HCT116 (cell line): ENCODE data around the gene TRMT10B. TPM values are rescaled to one million over a fixed set of nuclear protein-coding genes. Genes with fewer than 3 reads are reported as not detected.
"Not testable (repeated sequence)": the region's sequence is repeated elsewhere in the genome, so short reads cannot be mapped to it uniquely, and the experiment has no call there.

Experiments used
- ATAC-seq: fragments of 200-7000 bp; cut with Tn5 transposase; 2 replicates; pipeline ENCODE4 v1.9.1; 2020; ENCODE audit warnings: mild to moderate bottlenecking, moderate library complexity
- BruUV-seq: library from RNA; stranded (reverse); fragments of 400-500 nt; replicated peaks from 2 replicates; lab custom pipeline; 2021; lab: Mats Ljungman, UMichigan
- CTCF ChIA-PET: fragments of 300-600 bp; sonication (Branson Sonifier 250); formaldehyde crosslinking; loops from one replicate; lab custom pipeline; 2021; ENCODE audit warnings: antibody characterized with exemption; lab: Charles Lee
- POLR2A ChIA-PET: fragments of 300-600, 350-600 bp; sonication (Branson Sonifier 250); formaldehyde crosslinking; loops from one replicate; lab custom pipeline; 2021; ENCODE audit warnings: antibody characterized with exemption; lab: Charles Lee
- RAD21 ChIA-PET, 2 experiments: fragments of 300-600 bp; sonication (Branson Sonifier 250); formaldehyde crosslinking; loops; one replicate each; lab custom pipeline; 2023; ENCODE audit warnings: low total read pairs in 2 of 2; ENCODE audit not compliant: uncharacterized antibody in 2 of 2, unreplicated experiment in 2 of 2, low non-redundant PET in 1 of 2; lab: Charles Lee
- DNase-seq: peaks from one replicate; pipeline ENCODE4 v3.0.0-alpha.2; 2010; ENCODE audit warnings: low read depth, low spot score
- H2AFZ ChIP-seq: fragments of 200-600 bp; shearing (Covaris generic), sonication (generic); 2 replicates; pipeline ENCODE4 v1.6.1; 2017; ENCODE audit warnings: low read depth, mixed run types, mixed read lengths, antibody characterized with exemption, low read length; ENCODE audit not compliant: poor library complexity, severe bottlenecking
- H3K27ac ChIP-seq: 2 replicates; pipeline ENCODE4 v1.5.1; 2012; ENCODE audit warnings: low read depth, low read length
- H3K27me3 ChIP-seq: fragments of 200-600 bp; sonication (generic); 2 replicates; pipeline ENCODE4 v1.6.1; 2016; ENCODE audit warnings: mixed run types, low read length, mixed read lengths; ENCODE audit not compliant: insufficient read depth
- H3K36me3 ChIP-seq, 2 experiments: fragments of 200-500 bp in 1 of 2; fragments of 200-600 bp in 1 of 2; sonication (Bioruptor generic) in 1 of 2; sonication (generic) in 1 of 2; 2 replicates each; pipeline versions ENCODE4 v1.5.1 to v1.6.1; 2014 to 2016; ENCODE audit warnings: low read length in 2 of 2, inconsistent platforms in 1 of 2, mixed read lengths in 1 of 2, mixed run types in 1 of 2; ENCODE audit not compliant: insufficient read depth in 2 of 2, control insufficient read depth in 1 of 2
- H3K4me1 ChIP-seq, 2 experiments: fragments of 200-600 bp in 1 of 2; sonication (generic) in 1 of 2; 2 replicates each; pipeline versions ENCODE4 v1.5.1 to v1.6.1; 2012 to 2017; ENCODE audit warnings: low read length in 2 of 2, inconsistent platforms in 1 of 2, mild to moderate bottlenecking in 1 of 2, mixed read lengths in 1 of 2, mixed run types in 1 of 2, moderate library complexity in 1 of 2; ENCODE audit not compliant: insufficient read depth in 2 of 2, control insufficient read depth in 1 of 2
- H3K4me2 ChIP-seq: fragments of 200-600 bp; sonication (generic); 2 replicates; pipeline ENCODE4 v1.6.1; 2017; ENCODE audit warnings: mixed run types, low read length, mixed read lengths
- H3K4me3 ChIP-seq, 2 experiments: fragments of 200-600 bp in 1 of 2; sonication (generic) in 1 of 2; replicated peaks in 1 of 2; 2 replicates each; pipeline ENCODE4 v1.5.1; 2011 to 2016; ENCODE audit warnings: low read length in 2 of 2, control low read depth in 1 of 2, low read depth in 1 of 2, mild to moderate bottlenecking in 1 of 2, mixed read lengths in 1 of 2, mixed run types in 1 of 2
- H3K79me2 ChIP-seq: fragments of 200-600 bp; sonication (generic); 2 replicates; pipeline ENCODE4 v1.6.1; 2017; ENCODE audit warnings: mild to moderate bottlenecking, mixed run types, low read length, moderate library complexity, mixed read lengths; ENCODE audit not compliant: insufficient read depth
- H3K9ac ChIP-seq: fragments of 200-600 bp; sonication (generic); 2 replicates; pipeline ENCODE4 v1.6.1; 2016; ENCODE audit warnings: low read length, mixed read lengths
- H3K9me2 ChIP-seq: fragments of 200-600 bp; sonication (generic), shearing (Covaris generic); 2 replicates; pipeline ENCODE4 v1.6.1; 2017; ENCODE audit warnings: mixed run types, mild to moderate bottlenecking, moderate library complexity; ENCODE audit not compliant: insufficient read depth
- H3K9me3 ChIP-seq, 2 experiments: fragments of 200-500 bp in 1 of 2; fragments of 200-600 bp in 1 of 2; sonication (Bioruptor generic) in 1 of 2; sonication (generic) in 1 of 2; 2 replicates each; pipeline ENCODE4 v1.6.1; 2014 to 2017; ENCODE audit warnings: low read length in 2 of 2, mixed read lengths in 2 of 2, inconsistent platforms in 1 of 2, low read depth in 1 of 2, mild to moderate bottlenecking in 1 of 2, mixed run types in 1 of 2, moderate library complexity in 1 of 2; ENCODE audit not compliant: control insufficient read depth in 1 of 2, insufficient read depth in 1 of 2
- H4K20me1 ChIP-seq: fragments of 200-600 bp; sonication (generic), shearing (Covaris generic); 2 replicates; pipeline ENCODE4 v1.6.1; 2017; ENCODE audit warnings: mixed run types, mild to moderate bottlenecking, moderate library complexity; ENCODE audit not compliant: insufficient read depth
- EZH2phosphoT487 ChIP-seq: fragments of 200-600 bp; IDR thresholded peaks from 2 replicates; pipeline ENCODE4 v1.6.1; 2018; ENCODE audit warnings: antibody characterized with exemption, borderline replicate concordance
- POLR2AphosphoS5 ChIP-seq: IDR thresholded peaks from 2 replicates; pipeline ENCODE4 v1.6.1; 2011; ENCODE audit warnings: mild to moderate bottlenecking, low read depth, low read length, moderate library complexity
- SP1 ChIP-seq: IDR thresholded peaks from 2 replicates; pipeline ENCODE4 v1.6.1; 2012; ENCODE audit warnings: low read depth
- YY1 ChIP-seq: IDR thresholded peaks from 2 replicates; pipeline ENCODE4 v1.6.1; 2011; ENCODE audit warnings: low read length, low read depth, moderate library complexity, mild to moderate bottlenecking; ENCODE audit not compliant: insufficient replicate concordance; ENCODE audit errors: extremely low read depth
- ZNF274 ChIP-seq: fragments of 200-500 bp; sonication (Bioruptor generic); IDR thresholded peaks from 2 replicates; pipeline ENCODE4 v1.6.1; 2014; ENCODE audit warnings: mild to moderate bottlenecking, low read depth, low read length, inconsistent platforms
- intact Hi-C: fragments of 100-400 bp; cut with micrococcal nuclease; formaldehyde crosslinking; loops from 2 replicates; pipeline ENCODE4 v1.10.0; 2022
- total RNA-seq: library from RNA; stranded (reverse); gene quantifications from one replicate; pipeline ENCODE4 v1.2.1, GENCODE V29; 2021; ENCODE audit not compliant: unreplicated experiment
- TF ChIP-seq, protein P1 (sequence below): IDR thresholded peaks from 2 replicates; pipeline ENCODE4 v1.6.1; 2012; ENCODE audit warnings: low read depth

Gene TRMT10B
- total RNA-seq, 1 experiment from 2014 or later, result 5.5 TPM

- H3K27ac ChIP-seq, H3K36me3 ChIP-seq, H3K9ac ChIP-seq, CTCF ChIA-PET, POLR2A ChIA-PET, ATAC-seq, H2AFZ ChIP-seq, H3K4me3 ChIP-seq, H3K79me2 ChIP-seq, DNase-seq, H3K4me2 ChIP-seq, H3K9me2 ChIP-seq, H3K27me3 ChIP-seq, BruUV-seq, RAD21 ChIA-PET, H3K9me3 ChIP-seq, H4K20me1 ChIP-seq: not testable (repeated sequence)
- peaks cover 5 to 26% of the 10 kb centered on the region in 2 experiments; a peak in 3 of 4 replicates for H3K4me1 ChIP-seq
- intact Hi-C loops, result loop anchor here (10.0 kb wide), 1 partner anchor 103 kb away; no protein-coding TSS in a partner anchor
Observed at GRCh38 chr9:37752112-37752511, 1.5 kb upstream of the TRMT10B start.

DNA sequence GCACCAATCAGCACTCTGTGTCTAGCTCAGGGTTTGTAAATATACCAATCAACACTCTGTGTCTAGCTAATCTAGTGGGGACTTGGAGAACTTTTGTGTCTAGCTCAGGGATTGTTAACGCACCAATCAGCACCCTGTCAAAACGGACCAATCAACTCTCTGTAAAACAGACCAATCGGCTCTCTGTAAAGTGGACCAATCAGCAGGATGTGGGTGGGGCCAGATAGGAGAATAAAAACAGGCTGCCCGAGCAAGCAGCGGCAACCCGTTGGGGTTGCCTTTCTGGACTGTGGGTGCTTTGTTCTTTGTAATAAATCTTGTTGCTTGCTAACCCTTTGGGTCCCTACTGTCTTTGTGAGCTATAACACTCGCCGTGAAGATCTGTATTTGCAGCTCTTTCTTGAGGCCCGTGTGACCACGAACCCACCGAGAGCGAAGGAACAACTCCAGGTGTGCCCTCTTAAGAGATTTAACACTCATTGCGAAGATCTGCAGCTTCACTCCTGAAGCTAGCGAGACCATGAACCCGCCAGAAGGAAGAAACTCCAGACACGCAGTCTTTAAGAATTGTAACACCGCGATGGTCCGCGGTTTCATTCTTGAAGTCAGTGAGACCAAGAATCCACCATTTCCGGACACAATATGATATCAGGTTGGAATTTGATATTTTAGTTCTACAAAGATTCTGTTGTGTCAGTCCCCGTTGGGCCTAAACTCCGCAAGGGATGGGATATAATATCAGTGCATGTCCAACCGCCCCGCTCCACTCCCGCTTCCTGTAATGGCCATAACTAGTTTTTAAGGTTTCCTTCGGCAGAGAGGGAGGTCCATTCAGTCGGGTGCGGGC, 740 bp upstream of the TRMT10B start:
- Histone ChIP-seq H3K79me2 (peaks cover 9% of the 10 kb centered on the region; the same call in 1 of the 2 replicates), H3K9me3 (no peaks in the 10 kb centered on the region), H2AFZ (peak overlapping the region; percentile 75), H3K9ac (peak overlapping the region; percentile 74), H3K9me2 (no peaks in the 10 kb centered on the region), H3K36me3 (no peaks in the 10 kb centered on the region), H3K27ac (peak overlapping the region; percentile 55; the same call in 1 of the 2 replicates), H3K27me3 (no peaks in the 10 kb centered on the region), H3K4me2 (peak overlapping the region; percentile 81), H3K4me1 (peaks cover 5 to 26% of the 10 kb centered on the region in 2 experiments; a peak in 3 of 4 replicates), H4K20me1 (no peaks in the 10 kb centered on the region), H3K4me3 (peak overlapping the region; percentile 79 to 85)
- DNase-seq (no peak), ATAC-seq (no peak)
- intact Hi-C loops, result loop anchor here (10.0 kb wide), 1 partner anchor 102 kb away; no protein-coding TSS in a partner anchor
- ChIA-PET RAD21 (no interaction called here), POLR2A (no interaction called here), CTCF (no interaction called here)
- TF ChIP-seq EZH2phosphoT487 (no peak), SP1 (0 out of 2 replicates have a peak, but pooled peaks have one; percentile 22), YY1 (no peak), POLR2AphosphoS5 (0 out of 2 replicates have a peak, but pooled peaks have one; percentile 31), ZNF274 (no peak)
- TF ChIP-seq, protein P1, sequence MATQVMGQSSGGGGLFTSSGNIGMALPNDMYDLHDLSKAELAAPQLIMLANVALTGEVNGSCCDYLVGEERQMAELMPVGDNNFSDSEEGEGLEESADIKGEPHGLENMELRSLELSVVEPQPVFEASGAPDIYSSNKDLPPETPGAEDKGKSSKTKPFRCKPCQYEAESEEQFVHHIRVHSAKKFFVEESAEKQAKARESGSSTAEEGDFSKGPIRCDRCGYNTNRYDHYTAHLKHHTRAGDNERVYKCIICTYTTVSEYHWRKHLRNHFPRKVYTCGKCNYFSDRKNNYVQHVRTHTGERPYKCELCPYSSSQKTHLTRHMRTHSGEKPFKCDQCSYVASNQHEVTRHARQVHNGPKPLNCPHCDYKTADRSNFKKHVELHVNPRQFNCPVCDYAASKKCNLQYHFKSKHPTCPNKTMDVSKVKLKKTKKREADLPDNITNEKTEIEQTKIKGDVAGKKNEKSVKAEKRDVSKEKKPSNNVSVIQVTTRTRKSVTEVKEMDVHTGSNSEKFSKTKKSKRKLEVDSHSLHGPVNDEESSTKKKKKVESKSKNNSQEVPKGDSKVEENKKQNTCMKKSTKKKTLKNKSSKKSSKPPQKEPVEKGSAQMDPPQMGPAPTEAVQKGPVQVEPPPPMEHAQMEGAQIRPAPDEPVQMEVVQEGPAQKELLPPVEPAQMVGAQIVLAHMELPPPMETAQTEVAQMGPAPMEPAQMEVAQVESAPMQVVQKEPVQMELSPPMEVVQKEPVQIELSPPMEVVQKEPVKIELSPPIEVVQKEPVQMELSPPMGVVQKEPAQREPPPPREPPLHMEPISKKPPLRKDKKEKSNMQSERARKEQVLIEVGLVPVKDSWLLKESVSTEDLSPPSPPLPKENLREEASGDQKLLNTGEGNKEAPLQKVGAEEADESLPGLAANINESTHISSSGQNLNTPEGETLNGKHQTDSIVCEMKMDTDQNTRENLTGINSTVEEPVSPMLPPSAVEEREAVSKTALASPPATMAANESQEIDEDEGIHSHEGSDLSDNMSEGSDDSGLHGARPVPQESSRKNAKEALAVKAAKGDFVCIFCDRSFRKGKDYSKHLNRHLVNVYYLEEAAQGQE, result no peak
- no TSS peak for BruUV-seq
